HepG2 (cell line): ENCODE results near the gene OR1L8. TPM values are rescaled to one million over a fixed set of nuclear protein-coding genes. Genes with fewer than 3 reads are reported as not detected.
"Not testable (repeated sequence)": the region's sequence is repeated elsewhere in the genome, so short reads cannot be mapped to it uniquely, and the experiment has no call there.

ENCODE experiments used
- ATAC-seq: fragments of 200-7000 bp; cut with Tn5 transposase; 3 replicates; pipeline ENCODE4 v1.9.1; 2020; ENCODE audit warnings: mild to moderate bottlenecking, moderate library complexity
- Bru-seq: library from RNA; stranded (reverse); fragments of 400-500 nt; gene quantifications from one replicate; lab custom pipeline; 2021; lab: Mats Ljungman, UMichigan
- BruChase-seq, 2 experiments: library from RNA; stranded (reverse); fragments of 400-500 nt; gene quantifications; one replicate each; lab custom pipeline; 2021; lab: Mats Ljungman, UMichigan
- BruUV-seq: library from RNA; stranded (reverse); fragments of 400-500 nt; replicated peaks from 2 replicates; lab custom pipeline; 2021; lab: Mats Ljungman, UMichigan
- CTCF ChIA-PET: fragments of 300-600 bp; formaldehyde crosslinking; extraction: SDS; loops from one replicate; lab custom pipeline; 2021; ENCODE audit warnings: low total read pairs, inconsistent platforms, low intra/inter-chr PET ratio; lab: Yijun Ruan, JAX
- POLR2A ChIA-PET: fragments of 350-600 bp; sonication (Branson Sonifier 250); formaldehyde crosslinking; loops from one replicate; lab custom pipeline; 2020; ENCODE audit warnings: antibody characterized with exemption, inconsistent platforms; lab: Yijun Ruan, JAX
- DNase-seq: peaks from one replicate; pipeline ENCODE4 v3.0.0-alpha.2; 2015; ENCODE audit warnings: low spot score
- FAIRE-seq: peaks from 3 replicates; lab custom pipeline; 2011; peaks lifted over from hg19 to GRCh38; lab: Jason Lieb, UNC
- H2AFZ ChIP-seq: one replicate; pipeline ENCODE4 v1.6.1; 2011; ENCODE audit warnings: low read length, inconsistent platforms
- H3K27ac ChIP-seq: fragments of 300-600 bp; 3 replicates; pipeline ENCODE4 v1.8.0; 2011; ENCODE audit warnings: mixed run types, mild to moderate bottlenecking, mixed read lengths, low read length, inconsistent platforms; ENCODE audit not compliant: insufficient read depth; ENCODE audit errors: extremely low read length
- H3K27me3 ChIP-seq, 2 experiments: fragments of 200-600 bp in 1 of 2; 2 replicates in 1 of 2; 3 replicates in 1 of 2; pipeline versions ENCODE4 v1.6.0 to v1.8.0; 2011; ENCODE audit warnings: low read length in 2 of 2, mild to moderate bottlenecking in 2 of 2, moderate library complexity in 2 of 2, inconsistent platforms in 1 of 2; ENCODE audit not compliant: insufficient read depth in 2 of 2, control insufficient read depth in 1 of 2
- H3K36me3 ChIP-seq, 2 experiments: fragments of 200-600 bp in 1 of 2; replicated peaks in 1 of 2; 2 replicates in 1 of 2; 3 replicates in 1 of 2; pipeline versions ENCODE4 v1.5.1 to v1.8.0; 2011; ENCODE audit warnings: low read length in 2 of 2, inconsistent platforms in 1 of 2; ENCODE audit not compliant: insufficient read depth in 2 of 2, control insufficient read depth in 1 of 2
- H3K4me1 ChIP-seq: 2 replicates; pipeline ENCODE4 v1.5.1; 2012; ENCODE audit warnings: low read length, inconsistent platforms; ENCODE audit not compliant: insufficient read depth
- H3K4me2 ChIP-seq: 2 replicates; pipeline ENCODE4 v1.6.0; 2011; ENCODE audit warnings: low read depth, low read length, inconsistent platforms
- H3K4me3 ChIP-seq, 3 experiments: fragments of 200-600 bp in 1 of 3; sonication (generic), shearing (Covaris generic) in 1 of 3; replicated peaks in 1 of 3; 2 replicates each; pipeline ENCODE4 v1.5.1; 2011 to 2016; ENCODE audit warnings: low read length in 3 of 3, inconsistent platforms in 2 of 3, low read depth in 2 of 3, mild to moderate bottlenecking in 2 of 3, control low read depth in 1 of 3, mixed read lengths in 1 of 3; ENCODE audit not compliant: insufficient read depth in 1 of 3
- H3K79me2 ChIP-seq: one replicate; pipeline ENCODE4 v1.6.1; 2011; ENCODE audit warnings: low read length, inconsistent platforms; ENCODE audit not compliant: insufficient read depth
- H3K9ac ChIP-seq: 2 replicates; pipeline ENCODE4 v1.6.0; 2011; ENCODE audit warnings: mild to moderate bottlenecking, low read depth, low read length, inconsistent platforms; ENCODE audit not compliant: insufficient read depth
- H3K9me3 ChIP-seq: 2 replicates; pipeline ENCODE4 v1.5.1; 2012; ENCODE audit warnings: mild to moderate bottlenecking, low read length
- H4K20me1 ChIP-seq: 2 replicates; pipeline ENCODE4 v1.6.0; 2011; ENCODE audit warnings: inconsistent platforms, mild to moderate bottlenecking, low read length, moderate library complexity; ENCODE audit not compliant: insufficient read depth
- IRF9 ChIP-seq: sonication (generic); formaldehyde crosslinking; IDR thresholded peaks from 2 replicates; pipeline ENCODE4 v1.8.0; 2022; ENCODE audit warnings: missing genetic modification reagents, mild to moderate bottlenecking, borderline replicate concordance
- PBX3 ChIP-seq: sonication (generic); formaldehyde crosslinking; IDR thresholded peaks from 2 replicates; pipeline ENCODE4 v1.8.1; 2023; ENCODE audit warnings: missing genetic modification reagents, inconsistent platforms, borderline replicate concordance
- RBM39 ChIP-seq: fragments of 200-400 bp; formaldehyde crosslinking; IDR thresholded peaks from one replicate; pipeline ENCODE4 v1.6.1; 2018; ENCODE audit warnings: antibody characterized with exemption, mild to moderate bottlenecking, low read depth, low read length; ENCODE audit not compliant: poor library complexity, severe bottlenecking
- U2AF1 ChIP-seq: fragments of 200-400 bp; formaldehyde crosslinking; optimal IDR thresholded peaks from 2 replicates; pipeline ENCODE3; 2017; ENCODE audit warnings: mild to moderate bottlenecking, low read depth, low read length
- ZBTB3 ChIP-seq: sonication (generic); formaldehyde crosslinking; IDR thresholded peaks from 2 replicates; pipeline ENCODE4 v1.4.0; 2020; ENCODE audit warnings: low read depth, mild to moderate bottlenecking, moderate library complexity, missing genetic modification reagents, borderline replicate concordance
- ZEB1 ChIP-seq: IDR thresholded peaks from 2 replicates; pipeline ENCODE4 v1.6.1; 2012; ENCODE audit warnings: mild to moderate bottlenecking, low read depth, inconsistent platforms; ENCODE audit not compliant: insufficient replicate concordance
- WGBS: methylation state at CpG from one replicate; pipeline ENCODE4 v1.1.6; 2017; ENCODE audit warnings: low lambda C conversion rate; 5-methylcytosine and 5-hydroxymethylcytosine counted together
- in situ Hi-C: cut with HindIII; loops from 2 replicates; pipeline ENCODE4 v1.10.0; 2017; ENCODE audit warnings: low pct_unique_long_range_greater_than_20kb; ENCODE audit not compliant: extremely low pct_ligation_motif_present
- intact Hi-C: fragments of 100-400 bp; cut with micrococcal nuclease; formaldehyde crosslinking; loops from one replicate; pipeline ENCODE4 v1.10.0; 2022; ENCODE audit not compliant: unreplicated experiment
- long read RNA-seq, 2 experiments: library from RNA in 1 of 2; library from polyadenylated mRNA in 1 of 2; stranded (forward) in 1 of 2; unstranded in 1 of 2; transcript quantifications; one replicate each; pipeline ENCODE4 v2.0.0, GENCODE V29; 2019 to 2022
- polyA minus RNA-seq, 3 experiments: library from RNA; depleted of rRNA, polyadenylated mRNA; stranded (reverse); fragments of >200 nt; gene quantifications; 2 replicates each; pipeline ENCODE4 v1.2.3, GENCODE V29; 2011; ENCODE audit warnings: low replicate concordance in 1 of 3
- polyA plus RNA-seq, 8 experiments: library from polyadenylated mRNA; depleted of rRNA in 3 of 8; stranded (reverse) in 7 of 8; unstranded in 1 of 8; fragments of >200 nt; fragmentation: Illumina TruSeq in 4 of 8; extraction: Trizol in 4 of 8; gene quantifications; 2 replicates each; pipeline versions ENCODE4 v1.2.1 to v1.2.3, GENCODE V29; 2011 to 2016; ENCODE audit warnings: low read depth in 4 of 8, missing spikeins in 1 of 8, mixed read lengths in 1 of 8; ENCODE audit not compliant: insufficient read depth in 1 of 8
- total RNA-seq, 5 experiments: library from RNA; depleted of rRNA; stranded (reverse); fragments of >200 nt; fragmentation: Illumina TruSeq; extraction: Trizol; gene quantifications; 2 replicates each; pipeline ENCODE4 v1.2.3, GENCODE V29; 2016; ENCODE audit warnings: low read depth in 1 of 5

OR1L8 gene
- total RNA-seq (2016; rRNA removed; fragmentation: Illumina TruSeq; extraction: Trizol) (not detected in 2 replicates), polyA plus RNA-seq (2011; rRNA removed) (0.07 TPM in 1 of 2 replicates, not detected in the other), polyA minus RNA-seq (2011; rRNA and poly(A)+ RNA removed; ENCODE audit: low replicate concordance) (not detected in 2 replicates), Bru-seq, nascent RNA (percentile 6 among the genes with signal in this experiment), BruChase-seq, experiment 1, labeled RNA remaining after a 6-hour chase (percentile 11 among the genes with signal in this experiment), BruChase-seq, experiment 2, labeled RNA remaining after a 2-hour chase (percentile 6 among the genes with signal in this experiment)
- total RNA-seq (2016; cell fraction: cytosol; rRNA removed; fragmentation: Illumina TruSeq; extraction: Trizol; ENCODE audit: low read depth), result not detected in 2 replicates
- not detected in 2 replicates for total RNA-seq (2016; cell fraction: insoluble cytoplasmic fraction; rRNA removed; fragmentation: Illumina TruSeq; extraction: Trizol)
- total RNA-seq (2016; cell fraction: membrane; rRNA removed; fragmentation: Illumina TruSeq; extraction: Trizol), result not detected in 2 replicates
- not detected in 2 replicates for total RNA-seq (2016; cell fraction: nucleus; rRNA removed; fragmentation: Illumina TruSeq; extraction: Trizol)
- not detected in 2 replicates for polyA plus RNA-seq (2011; cell fraction: cytosol; rRNA removed)
- not detected in 2 replicates for polyA plus RNA-seq (2011; cell fraction: nucleus; rRNA removed)
- not detected in 2 replicates for polyA plus RNA-seq (2012)
- polyA plus RNA-seq (2016; cell fraction: cytosol; fragmentation: Illumina TruSeq; extraction: Trizol; ENCODE audit: low read depth), result not detected in 2 replicates
- polyA plus RNA-seq (2016; cell fraction: insoluble cytoplasmic fraction; fragmentation: Illumina TruSeq; extraction: Trizol; ENCODE audit: low read depth), result not detected in 2 replicates
- not detected in 2 replicates for polyA plus RNA-seq (2016; cell fraction: membrane; fragmentation: Illumina TruSeq; extraction: Trizol; ENCODE audit: low read depth)
- polyA plus RNA-seq (2016; cell fraction: nucleus; fragmentation: Illumina TruSeq; extraction: Trizol; ENCODE audit: insufficient read depth, low read depth), result not detected in 2 replicates
- not detected in 2 replicates for polyA minus RNA-seq (2011; cell fraction: cytosol; rRNA and poly(A)+ RNA removed)
- polyA minus RNA-seq (2011; cell fraction: nucleus; rRNA and poly(A)+ RNA removed), result not detected in 2 replicates
- long read RNA-seq, experiment 1, result 0 reads
- long read RNA-seq, experiment 2, result 0 reads

GRCh38 chr9:122583284-122583683 lies at the start of gene OR1L8:
Gene OR1L8 (minus strand): TSS chr9:122583384. CDS start chr9:122568477, 14,907 bp downstream.
- H3K9ac ChIP-seq, POLR2A ChIA-PET, H3K4me3 ChIP-seq, intact Hi-C loops, H3K4me1 ChIP-seq, DNase-seq, FAIRE-seq, H3K9me3 ChIP-seq, H3K27ac ChIP-seq, H3K79me2 ChIP-seq, ATAC-seq, in situ Hi-C loops, H4K20me1 ChIP-seq, H2AFZ ChIP-seq, H3K36me3 ChIP-seq, BruUV-seq, H3K27me3 ChIP-seq, H3K4me2 ChIP-seq, CTCF ChIA-PET: not testable (repeated sequence)
- 38% methylated on average over 8 of the region's 8 CpGs for WGBS

- no peaks in the 10 kb centered on the region for H3K79me2 ChIP-seq
- ChIA-PET CTCF (no interaction called here), POLR2A (no interaction called here)
- no peak overlapping the region for H3K9ac ChIP-seq
- no peak for DNase-seq
- WGBS, result 23% methylated on average over 6 of the region's 7 CpGs
- no peak for ATAC-seq
- intact Hi-C loops (no loop called here), in situ Hi-C loops (no loop called here)
- no TSS peak for BruUV-seq
- no peaks in the 10 kb centered on the region for H3K9me3 ChIP-seq
- H3K36me3 ChIP-seq, result no peaks in the 10 kb centered on the region
- H4K20me1 ChIP-seq, result no peaks in the 10 kb centered on the region
- H3K27me3 ChIP-seq, result peaks cover 0 to 6% of the 10 kb centered on the region in 2 experiments; a peak in 1 of 5 replicates
- H3K4me2 ChIP-seq, result no peak overlapping the region
- FAIRE-seq, result no peak
- no peak overlapping the region for H2AFZ ChIP-seq
- H3K4me1 ChIP-seq, result no peaks in the 10 kb centered on the region
- no peak overlapping the region for H3K4me3 ChIP-seq
- no peak overlapping the region for H3K27ac ChIP-seq
- no peak for TF ChIP-seq ZBTB3 (CRISPR knock-in tag)
- no peak for TF ChIP-seq ZEB1
- TF ChIP-seq IRF9, result no peak
- no peak for TF ChIP-seq U2AF1
- TF ChIP-seq PBX3 (CRISPR knock-in tag), result no peak
- TF ChIP-seq RBM39, result no peak
These were observed 36.8 kb upstream of the OR1L8 start for GRCh38 chr9:122619996-122620395.
